Measurements from ENCODE around the gene FOXN4. TPM values are rescaled to one million over a fixed set of nuclear protein-coding genes. Genes with fewer than 3 reads are reported as not detected.

FOXN4 gene
- total RNA-seq, 6 experiments from 2014 or later = not detected

GRCh38 chr12:109310247-109311125 is 1.4 kb upstream of the FOXN4 start:
- no peak for DNase-seq
- H3K27me3 Mint-ChIP-seq (ENCODE audit: insufficient read depth) = peaks cover 53% of the 10 kb centered on the region
- TF ChIP-seq CTCF (IDR thresholded peaks at IDR 0.05) = no peak
- H3K4me3 Mint-ChIP-seq = no peak overlapping the region
- H3K36me3 Mint-ChIP-seq (ENCODE audit: low read depth) = no peaks in the 10 kb centered on the region
- H3K9me3 Mint-ChIP-seq = no peaks in the 10 kb centered on the region
- H3K27ac Mint-ChIP-seq = no peak overlapping the region
- H3K4me1 Mint-ChIP-seq (ENCODE audit: low read depth) = peaks cover 6% of the 10 kb centered on the region; the same call in 1 of the 2 replicates

- Mint-ChIP-seq H3K27me3 (ENCODE audit: insufficient read depth) (peaks cover 54% of the 10 kb centered on the region), H3K4me3 (no peak overlapping the region), H3K4me1 (ENCODE audit: low read depth) (peaks cover 6% of the 10 kb centered on the region; the same call in 1 of the 2 replicates), H3K27ac (no peak overlapping the region), H3K36me3 (ENCODE audit: low read depth) (no peaks in the 10 kb centered on the region), H3K9me3 (no peaks in the 10 kb centered on the region)
- DNase-seq = no peak
- no peak for TF ChIP-seq CTCF (IDR thresholded peaks at IDR 0.05)
Measured at GRCh38 chr12:109309381-109310246, 530 bp upstream of the FOXN4 start.

GRCh38 chr12:109307051-109307450 is 2.0 kb downstream of the FOXN4 start:
- Mint-ChIP-seq H3K36me3 (ENCODE audit: low read depth) (no peaks in the 10 kb centered on the region), H3K4me1 (ENCODE audit: low read depth) (peaks cover 7% of the 10 kb centered on the region), H3K27me3 (ENCODE audit: insufficient read depth) (peaks cover 49% of the 10 kb centered on the region), H3K27ac (no peak overlapping the region), H3K4me3 (no peak overlapping the region), H3K9me3 (no peaks in the 10 kb centered on the region)
- TF ChIP-seq CTCF (IDR thresholded peaks at IDR 0.05) = no peak
- no peak for DNase-seq

- Mint-ChIP-seq H3K4me3 (no peak overlapping the region), H3K4me1 (ENCODE audit: low read depth) (peaks cover 9% of the 10 kb centered on the region), H3K27me3 (ENCODE audit: insufficient read depth) (peaks cover 48% of the 10 kb centered on the region), H3K9me3 (no peaks in the 10 kb centered on the region), H3K27ac (no peak overlapping the region), H3K36me3 (ENCODE audit: low read depth) (no peaks in the 10 kb centered on the region)
- TF ChIP-seq CTCF (IDR thresholded peaks at IDR 0.05) = no peak
- DNase-seq = no peak
Measured at GRCh38 chr12:109305547-109305946, 3.5 kb downstream of the FOXN4 start.

DNA sequence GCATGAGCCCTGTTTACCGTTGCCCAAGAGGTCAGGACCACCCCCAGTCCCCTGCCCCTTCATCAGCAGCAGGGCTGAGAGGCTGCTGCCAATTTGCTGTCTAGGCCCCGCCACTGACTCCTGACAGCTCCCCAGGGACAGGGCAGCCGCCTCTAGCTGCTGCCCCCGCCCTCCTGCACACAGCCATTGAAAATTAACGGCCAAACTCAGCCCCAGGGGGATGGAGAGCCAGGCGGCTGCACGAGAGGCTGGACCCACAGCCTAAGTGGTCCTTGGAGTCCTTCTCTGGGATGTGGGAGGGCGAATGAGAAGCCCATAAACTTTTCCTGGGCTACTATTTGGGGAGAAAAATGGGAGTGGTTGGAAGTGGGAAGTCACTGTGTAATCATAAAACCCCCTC is 4.6 kb downstream of the FOXN4 start:
- Mint-ChIP-seq H3K36me3 (ENCODE audit: low read depth) (no peaks in the 10 kb centered on the region), H3K4me3 (no peak overlapping the region), H3K27ac (no peak overlapping the region), H3K27me3 (ENCODE audit: insufficient read depth) (peaks cover 43% of the 10 kb centered on the region), H3K9me3 (no peaks in the 10 kb centered on the region), H3K4me1 (ENCODE audit: low read depth) (peaks cover 6% of the 10 kb centered on the region; the same call in 1 of the 2 replicates)
- no peak for TF ChIP-seq CTCF (IDR thresholded peaks at IDR 0.05)
- no peak for DNase-seq
